Neural cell (in vitro differentiated cells): ENCODE data around the gene MSH3.

ENCODE experiments used
- CTCF ChIP-seq: fragments of 450-650 bp; IDR thresholded peaks from 2 replicates; pipeline ENCODE4 v1.5.1; 2014; ENCODE audit warnings: antibody characterized with exemption, mild to moderate bottlenecking, moderate library complexity; ENCODE audit not compliant: poor library complexity, severe bottlenecking
- EP300 ChIP-seq: fragments of 450-650 bp; conservative IDR thresholded peaks from 2 replicates; pipeline ENCODE4 v1.6.1; 2014; ENCODE audit warnings: antibody characterized with exemption, mild to moderate bottlenecking, moderate library complexity; ENCODE audit not compliant: poor library complexity, severe bottlenecking
- EZH2 ChIP-seq: fragments of 200-600, 300-800 bp; shearing (Covaris generic), sonication (generic); IDR thresholded peaks from 2 replicates; pipeline ENCODE4 v1.6.1; 2014; ENCODE audit warnings: antibody characterized with exemption, low read length, borderline replicate concordance, mild to moderate bottlenecking; ENCODE audit not compliant: insufficient read depth, poor library complexity, severe bottlenecking
- POLR2AphosphoS5 ChIP-seq: IDR thresholded peaks from 2 replicates; pipeline ENCODE4 v1.6.1; 2012
- REST ChIP-seq: IDR thresholded peaks from 2 replicates; pipeline ENCODE4 v1.6.1; 2012; ENCODE audit warnings: borderline replicate concordance
- SMC3 ChIP-seq: fragments of 450-650 bp; conservative IDR thresholded peaks from 2 replicates; pipeline ENCODE4 v1.6.1; 2014; ENCODE audit warnings: antibody characterized with exemption, mild to moderate bottlenecking, moderate library complexity; ENCODE audit not compliant: poor library complexity

GRCh38 chr5:80798166-80798565 lies 143.7 kb downstream of the MSH3 start:
- TF ChIP-seq EZH2 (no peak), CTCF (no peak), EP300 (no peak), REST (no peak), POLR2AphosphoS5 (no peak), SMC3 (no peak)
